Mucosa of descending colon (tissue), 3 donors: ENCODE measurements around the gene ELMO1. TPM values are rescaled to one million over a fixed set of nuclear protein-coding genes. Genes with fewer than 3 reads are reported as not detected.

Experiments
- ATAC-seq: fragments of 200-7000 bp; cut with Tn5 transposase; one replicate; pipeline ENCODE4 v1.9.1; 2020; ENCODE audit warnings: mild to moderate bottlenecking, moderate library complexity
- DNase-seq, 3 donors: peaks; one replicate each; pipeline ENCODE4 v3.0.0-alpha.2; 2020
- H3K36me3 ChIP-seq: fragments of 200-600 bp; one replicate; pipeline ENCODE4 v1.8.0; 2021; ENCODE audit warnings: low read depth, mild to moderate bottlenecking
- H3K4me1 ChIP-seq: fragments of 200-600 bp; one replicate; pipeline ENCODE4 v1.8.0; 2021; ENCODE audit warnings: low read depth, mild to moderate bottlenecking
- H3K4me3 ChIP-seq: fragments of 200-600 bp; one replicate; pipeline ENCODE4 v1.8.0; 2021; ENCODE audit warnings: mild to moderate bottlenecking
- H3K9me3 ChIP-seq: fragments of 200-600 bp; one replicate; pipeline ENCODE4 v1.8.0; 2021; ENCODE audit warnings: mild to moderate bottlenecking
- CTCF ChIP-seq: fragments of 200-600 bp; IDR thresholded peaks from one replicate; pipeline ENCODE4 v1.8.0; 2022; ENCODE audit warnings: antibody characterized with exemption, mild to moderate bottlenecking
- intact Hi-C, 2 donors: fragments of 100-400 bp; cut with DNase I in 1 of 2; cut with micrococcal nuclease in 1 of 2; formaldehyde crosslinking; loops; one replicate each; pipeline versions ENCODE4 v1.11.0 to v1.11.1; 2022; cut with DNase I, micrococcal nuclease
- total RNA-seq, 3 donors: library from RNA; stranded (reverse); fragmentation: NEBNext Ultra II Directional in 2 of 3; extraction: Animal tissue kit (Norgen Biotek cat#: 25700) in 2 of 3; gene quantifications; one replicate each; pipeline versions ENCODE4 v1.2.1 to v1.2.4, GENCODE V29; 2021 to 2023
- donor health status: DM: no; HTN: no; CAD: no; lungs with moderate emphysema.
- donor health status: DM: no; HTN: no; CAD: no.
- donor health status: DM: no; HTN: yes; CAD: no.

ELMO1 gene
- total RNA-seq, 3 donors from 2014 or later: 9.7 to 27.2 (median 18.2) TPM

- intact Hi-C loops: loop anchor here in 1 of 2 donors (5.0 kb wide), 1 partner anchor 196 kb away; no protein-coding TSS in a partner anchor
- H3K36me3 ChIP-seq: no peaks in the 10 kb centered on the region
- H3K9me3 ChIP-seq: no peaks in the 10 kb centered on the region
- no peak for ATAC-seq
- no peak for DNase-seq
- no peaks in the 10 kb centered on the region for H3K4me1 ChIP-seq
- H3K4me3 ChIP-seq: no peak overlapping the region
- no peak for TF ChIP-seq CTCF
Observed at GRCh38 chr7:36985866-36986400, 462.7 kb downstream of the ELMO1 start.

- DNase-seq (no peak), ATAC-seq (no peak)
- no peaks in the 10 kb centered on the region for H3K4me1 ChIP-seq
- TF ChIP-seq CTCF: no peak
- H3K36me3 ChIP-seq: no peaks in the 10 kb centered on the region
- intact Hi-C loops: loop anchor here in 1 of 2 donors (5.0 kb wide), 1 partner anchor 197 kb away; no protein-coding TSS in a partner anchor
- H3K9me3 ChIP-seq: no peaks in the 10 kb centered on the region
- no peak overlapping the region for H3K4me3 ChIP-seq
Observed at GRCh38 chr7:36985316-36985715, 463.3 kb downstream of the ELMO1 start.

- Histone ChIP-seq H3K36me3 (no peaks in the 10 kb centered on the region), H3K4me3 (no peak overlapping the region), H3K9me3 (no peaks in the 10 kb centered on the region), H3K4me1 (no peaks in the 10 kb centered on the region)
- TF ChIP-seq CTCF: no peak
- no peak for DNase-seq
- intact Hi-C loops: loop anchor here in 1 of 2 donors (5.0 kb wide), 1 partner anchor 197 kb away; no protein-coding TSS in a partner anchor
- ATAC-seq: no peak
Observed at GRCh38 chr7:36984710-36985312, 463.9 kb downstream of the ELMO1 start.

- no peak for DNase-seq
- TF ChIP-seq CTCF: no peak
- Histone ChIP-seq H3K4me1 (no peaks in the 10 kb centered on the region), H3K36me3 (no peaks in the 10 kb centered on the region), H3K9me3 (no peaks in the 10 kb centered on the region), H3K4me3 (no peak overlapping the region)
- intact Hi-C loops: no loop called here
- no peak for ATAC-seq
Observed at GRCh38 chr7:36984041-36984521, 464.6 kb downstream of the ELMO1 start.

GRCh38 chr7:36982766-36983165 is 465.9 kb downstream of the ELMO1 start:
- ATAC-seq (no peak), DNase-seq (no peak)
- intact Hi-C loops: no loop called here
- Histone ChIP-seq H3K4me3 (no peak overlapping the region), H3K9me3 (no peaks in the 10 kb centered on the region), H3K36me3 (no peaks in the 10 kb centered on the region), H3K4me1 (no peaks in the 10 kb centered on the region)
- no peak for TF ChIP-seq CTCF
